H9 (cell line): ENCODE results near the gene PARP16. TPM values are rescaled to one million over a fixed set of nuclear protein-coding genes. Genes with fewer than 3 reads are reported as not detected.
A peak's percentile ranks its signal among the peaks of the same experiment; 100 is the strongest.

ENCODE experiments used
- DNase-seq: peaks from one replicate; pipeline ENCODE4 v3.0.0-alpha.2; 2017
- H2AFZ ChIP-seq: one replicate; pipeline ENCODE4 v1.6.1; 2013; ENCODE audit warnings: mild to moderate bottlenecking, low read length, control low read depth, moderate library complexity
- H2AK5ac ChIP-seq: 2 replicates; pipeline ENCODE4 v1.6.1; 2013; ENCODE audit warnings: low read length, control low read depth, mixed read lengths; ENCODE audit not compliant: insufficient read length
- H2BK120ac ChIP-seq: one replicate; pipeline ENCODE4 v1.6.1; 2013; ENCODE audit warnings: low read depth, mild to moderate bottlenecking, low read length, control low read depth, inconsistent platforms; ENCODE audit not compliant: poor library complexity, severe bottlenecking
- H2BK12ac ChIP-seq: 2 replicates; pipeline ENCODE4 v1.6.1; 2013; ENCODE audit warnings: low read length, control low read depth, mixed read lengths, low read depth; ENCODE audit not compliant: insufficient read length
- H2BK15ac ChIP-seq: 2 replicates; pipeline ENCODE4 v1.6.1; 2013; ENCODE audit warnings: low read depth, low read length, control low read depth
- H2BK20ac ChIP-seq: one replicate; pipeline ENCODE4 v1.6.1; 2013; ENCODE audit warnings: low read depth, mild to moderate bottlenecking, low read length, control low read depth, inconsistent platforms; ENCODE audit not compliant: poor library complexity, severe bottlenecking
- H2BK5ac ChIP-seq: 2 replicates; pipeline ENCODE4 v1.6.1; 2013; ENCODE audit warnings: low read length, control low read depth, mixed read lengths; ENCODE audit not compliant: insufficient read length
- H3K14ac ChIP-seq: 2 replicates; pipeline ENCODE4 v1.6.1; 2013; ENCODE audit warnings: low read length, control low read depth; ENCODE audit not compliant: insufficient read depth
- H3K18ac ChIP-seq: 2 replicates; pipeline ENCODE4 v1.6.1; 2013; ENCODE audit warnings: low read depth, mild to moderate bottlenecking, mixed read lengths, low read length, control low read depth; ENCODE audit not compliant: insufficient read length
- H3K23ac ChIP-seq: 2 replicates; pipeline ENCODE4 v1.6.1; 2013; ENCODE audit warnings: low read length, control low read depth, mixed read lengths, low read depth; ENCODE audit not compliant: insufficient read length
- H3K23me2 ChIP-seq: 2 replicates; pipeline ENCODE4 v1.6.1; 2013; ENCODE audit warnings: low read depth, mild to moderate bottlenecking, mixed read lengths, low read length, control low read depth; ENCODE audit not compliant: insufficient read length, poor library complexity, severe bottlenecking
- H3K27ac ChIP-seq: 2 replicates; pipeline ENCODE4 v1.5.1; 2013; ENCODE audit warnings: low read length, control low read depth, mixed read lengths, low read depth; ENCODE audit not compliant: insufficient read length
- H3K27me3 ChIP-seq: 2 replicates; pipeline ENCODE4 v1.6.1; 2013; ENCODE audit warnings: low read length, control low read depth, inconsistent platforms; ENCODE audit not compliant: insufficient read depth
- H3K4ac ChIP-seq: 2 replicates; pipeline ENCODE4 v1.6.1; 2013; ENCODE audit warnings: low read depth, mild to moderate bottlenecking, control low read depth, inconsistent platforms, low read length, moderate library complexity
- H3K4me1 ChIP-seq: 2 replicates; pipeline ENCODE4 v1.6.1; 2013; ENCODE audit warnings: low read length, control low read depth, inconsistent platforms; ENCODE audit not compliant: insufficient read depth
- H3K4me2 ChIP-seq: 2 replicates; pipeline ENCODE4 v1.6.1; 2013; ENCODE audit warnings: low read length, control low read depth, mixed read lengths; ENCODE audit not compliant: insufficient read length, insufficient read depth
- H3K56ac ChIP-seq: 2 replicates; pipeline ENCODE4 v1.6.1; 2013; ENCODE audit warnings: low read depth, mild to moderate bottlenecking, mixed read lengths, low read length, control low read depth; ENCODE audit not compliant: insufficient read length
- H3K79me1 ChIP-seq: 2 replicates; pipeline ENCODE4 v1.6.1; 2013; ENCODE audit warnings: low read depth, mild to moderate bottlenecking, moderate library complexity, low read length, control low read depth, inconsistent platforms; ENCODE audit not compliant: insufficient read depth, poor library complexity, severe bottlenecking
- H3K79me2 ChIP-seq: 2 replicates; pipeline ENCODE4 v1.6.1; 2013; ENCODE audit warnings: low read length, control low read depth, inconsistent platforms; ENCODE audit not compliant: insufficient read depth
- H3K9ac ChIP-seq: 2 replicates; pipeline ENCODE4 v1.6.1; 2013; ENCODE audit warnings: low read length, control low read depth, mixed read lengths; ENCODE audit not compliant: insufficient read length; ENCODE audit errors: extremely low read depth
- H3K9me3 ChIP-seq: one replicate; pipeline ENCODE4 v1.6.1; 2013; ENCODE audit warnings: low read depth, low read length, inconsistent platforms; ENCODE audit not compliant: control insufficient read depth
- H3T11ph ChIP-seq: one replicate; pipeline ENCODE4 v1.6.1; 2013; ENCODE audit warnings: mild to moderate bottlenecking, low read length, control low read depth, inconsistent platforms
- H4K20me1 ChIP-seq: one replicate; pipeline ENCODE4 v1.6.1; 2013; ENCODE audit not compliant: control insufficient read depth, insufficient read length, insufficient read depth
- H4K5ac ChIP-seq: 2 replicates; pipeline ENCODE4 v1.6.1; 2013; ENCODE audit warnings: low read depth, mild to moderate bottlenecking, mixed read lengths, low read length, control low read depth; ENCODE audit not compliant: insufficient read length
- H4K8ac ChIP-seq: replicated peaks from 2 replicates; pipeline ENCODE4 v1.6.1; 2013; ENCODE audit warnings: low read length, control low read depth, mixed read lengths, low read depth; ENCODE audit not compliant: insufficient read length
- H4K91ac ChIP-seq: 2 replicates; pipeline ENCODE4 v1.6.1; 2013; ENCODE audit warnings: low read depth, mild to moderate bottlenecking, moderate library complexity, mixed read lengths, low read length, control low read depth; ENCODE audit not compliant: insufficient read length
- H3K27ac Mint-ChIP-seq, 3 experiments: 2 replicates in 2 of 3; 3 replicates in 1 of 3; pipeline ENCODE4 v1.8.0; 2020 to 2021; ENCODE audit warnings: mixed read lengths in 3 of 3, mild to moderate bottlenecking in 1 of 3, moderate library complexity in 1 of 3
- H3K27me3 Mint-ChIP-seq: 2 replicates; pipeline ENCODE4 v1.8.0; 2021; ENCODE audit warnings: low read depth, mild to moderate bottlenecking, moderate library complexity, mixed read lengths
- H3K36me3 Mint-ChIP-seq, 3 experiments: 2 replicates in 2 of 3; 3 replicates in 1 of 3; pipeline ENCODE4 v1.8.0; 2020 to 2021; ENCODE audit warnings: low read depth in 3 of 3, mixed read lengths in 3 of 3; ENCODE audit not compliant: insufficient read depth in 1 of 3
- H3K4me1 Mint-ChIP-seq, 2 experiments: 2 replicates each; pipeline ENCODE4 v1.8.0; 2020; ENCODE audit warnings: mixed read lengths in 2 of 2
- H3K4me3 Mint-ChIP-seq, 2 experiments: 2 replicates in 1 of 2; 3 replicates in 1 of 2; pipeline ENCODE4 v1.8.0; 2020 to 2021; ENCODE audit warnings: mild to moderate bottlenecking in 2 of 2, mixed read lengths in 2 of 2, moderate library complexity in 1 of 2
- H3K9me3 Mint-ChIP-seq, 2 experiments: 2 replicates in 1 of 2; 3 replicates in 1 of 2; pipeline ENCODE4 v1.8.0; 2020; ENCODE audit warnings: mild to moderate bottlenecking in 2 of 2, mixed read lengths in 2 of 2, moderate library complexity in 1 of 2
- CTCF ChIP-seq: fragments of 200-600 bp; sonication (generic); conservative IDR thresholded peaks from 3 replicates; pipeline ENCODE4 v1.8.0; 2021; ENCODE audit warnings: antibody characterized with exemption, mild to moderate bottlenecking
- WGBS: extraction: QIAGEN DNeasy Blood & Tissue Kit; methylation state at CpG from one replicate; pipeline ENCODE4 v1.1.7; 2013; ENCODE audit warnings: missing lambda C conversion rate, low lambda C conversion rate, mixed read lengths; ENCODE audit not compliant: insufficient read length; ENCODE audit errors: extremely low coverage; 5-methylcytosine and 5-hydroxymethylcytosine counted together
- total RNA-seq: library from RNA; stranded (reverse); gene quantifications from 2 replicates; pipeline ENCODE4 v1.2.1, GENCODE V29; 2021

Gene PARP16
- total RNA-seq, 1 experiment from 2014 or later, result 3.9 TPM

- Histone ChIP-seq H3T11ph (no peak overlapping the region), H3K9ac (no peak overlapping the region), H3K79me1 (no peaks in the 10 kb centered on the region), H4K8ac (no peak overlapping the region), H2AK5ac (no peak overlapping the region), H2BK5ac (no peak overlapping the region), H3K27ac (no peak overlapping the region), H3K4ac (no peak overlapping the region), H3K18ac (no peak overlapping the region), H3K14ac (no peak overlapping the region), H4K91ac (no peak overlapping the region), H3K56ac (no peak overlapping the region), H2BK20ac (no peak overlapping the region), H3K4me1 (no peaks in the 10 kb centered on the region), H4K5ac (no peak overlapping the region), H3K9me3 (no peaks in the 10 kb centered on the region), H2BK120ac (no peak overlapping the region), H4K20me1 (no peaks in the 10 kb centered on the region), H2BK12ac (no peak overlapping the region), H3K23ac (no peak overlapping the region), H3K79me2 (no peaks in the 10 kb centered on the region), H3K23me2 (no peaks in the 10 kb centered on the region), H3K4me2 (no peak overlapping the region), H2AFZ (no peak overlapping the region), H3K27me3 (no peaks in the 10 kb centered on the region), H2BK15ac (no peak overlapping the region)
- Mint-ChIP-seq H3K4me1 (peaks cover 10 to 16% of the 10 kb centered on the region in 2 experiments), H3K9me3 (no peaks in the 10 kb centered on the region; a peak in 1 of 5 replicates), H3K4me3 (no peak overlapping the region; a peak in 1 of 5 replicates), H3K27ac (peak overlapping the region in 1 of 3 experiments; percentile 20; a peak in 1 of 7 replicates), H3K27me3 (no peaks in the 10 kb centered on the region; the same call in 1 of the 2 replicates), H3K36me3 (peaks cover 19 to 28% (median 25%) of the 10 kb centered on the region in 3 experiments; a peak in 6 of 7 replicates)
- DNase-seq, result no peak
- no peak for TF ChIP-seq CTCF
- no CpG with 5 or more reads among the region's 12 CpGs for WGBS
Measured at GRCh38 chr15:65327651-65328393, 41.1 kb upstream of the PARP16 start.
